NOMO-1 treated with dmso at 0.1 percent for 144 hours (cell line): ENCODE data around the gene KIAA1210.
"Not testable (repeated sequence)": the region's sequence is repeated elsewhere in the genome, so short reads cannot be mapped to it uniquely, and the experiment has no call there.

Experiments
- DNase-seq: peaks from one replicate; lab custom pipeline; 2025; ENCODE audit not compliant: unreplicated experiment; lab: John Stamatoyannopoulos, UW

Gene KIAA1210

GRCh38 chrX:119040432-119040831 is 87.2 kb downstream of the KIAA1210 start:
- DNase-seq, result no peak

- no peak for DNase-seq
Observed at GRCh38 chrX:119036107-119037029, 91.2 kb downstream of the KIAA1210 start.

- no peak for DNase-seq
Observed at GRCh38 chrX:119030990-119031389, 96.6 kb downstream of the KIAA1210 start.

GRCh38 chrX:119029656-119030055 is 98.0 kb downstream of the KIAA1210 start:
- not testable (repeated sequence) for DNase-seq

GRCh38 chrX:119028733-119029330 is 98.8 kb downstream of the KIAA1210 start:
- no peak for DNase-seq
